ENCODE data around the gene MFN2. TPM values are rescaled to one million over a fixed set of nuclear protein-coding genes. Genes with fewer than 3 reads are reported as not detected.

Gene MFN2
- total RNA-seq, 2 experiments from 2014 or later = 28.3 to 52.7 TPM

GRCh38 chr1:11961230-11961629, 19.0 kb upstream of the MFN2 start:
- POLR2A ChIA-PET = no interaction called here
- intact Hi-C loops (cut with micrococcal nuclease; ENCODE audit: unreplicated experiment) = loop anchor here (10.0 kb wide), 1 partner anchor 306 kb away; the partner anchor contains the start of genes FBXO2 and FBXO44

GRCh38 chr1:11963622-11964021, 16.6 kb upstream of the MFN2 start:
- H3K4me3 ChIP-seq (ENCODE audit: low read depth, low read length, poor library complexity, severe bottlenecking) = no peak overlapping the region
- no TSS peak for BruUV-seq (replicated peaks)
- no peaks in the 10 kb centered on the region for H3K79me2 ChIP-seq (ENCODE audit: insufficient read depth, low read depth, low read length)
- no peaks in the 10 kb centered on the region for H4K20me1 ChIP-seq (ENCODE audit: insufficient read depth, low read length)
- no peaks in the 10 kb centered on the region for H3K4me1 ChIP-seq (ENCODE audit: insufficient read depth, low read length, poor library complexity, severe bottlenecking)
- H2AFZ ChIP-seq (ENCODE audit: low read length) = no peak overlapping the region
- H3K4me2 ChIP-seq (ENCODE audit: low read length) = no peak overlapping the region
- CTCF ChIA-PET (ENCODE audit: unreplicated experiment) = no interaction called here
- H3K9me3 ChIP-seq (ENCODE audit: low read length) = no peaks in the 10 kb centered on the region
- no peaks in the 10 kb centered on the region for H3K9me2 ChIP-seq (ENCODE audit: insufficient read depth, low read length)
- no peak overlapping the region for H3K27ac ChIP-seq (ENCODE audit: low read depth, low read length, poor library complexity, severe bottlenecking)
- TF ChIP-seq EZH2phosphoT487 (IDR thresholded peaks at IDR 0.05; ENCODE audit: borderline replicate concordance, low read depth, low read length) = no peak
- TF ChIP-seq, protein P1, sequence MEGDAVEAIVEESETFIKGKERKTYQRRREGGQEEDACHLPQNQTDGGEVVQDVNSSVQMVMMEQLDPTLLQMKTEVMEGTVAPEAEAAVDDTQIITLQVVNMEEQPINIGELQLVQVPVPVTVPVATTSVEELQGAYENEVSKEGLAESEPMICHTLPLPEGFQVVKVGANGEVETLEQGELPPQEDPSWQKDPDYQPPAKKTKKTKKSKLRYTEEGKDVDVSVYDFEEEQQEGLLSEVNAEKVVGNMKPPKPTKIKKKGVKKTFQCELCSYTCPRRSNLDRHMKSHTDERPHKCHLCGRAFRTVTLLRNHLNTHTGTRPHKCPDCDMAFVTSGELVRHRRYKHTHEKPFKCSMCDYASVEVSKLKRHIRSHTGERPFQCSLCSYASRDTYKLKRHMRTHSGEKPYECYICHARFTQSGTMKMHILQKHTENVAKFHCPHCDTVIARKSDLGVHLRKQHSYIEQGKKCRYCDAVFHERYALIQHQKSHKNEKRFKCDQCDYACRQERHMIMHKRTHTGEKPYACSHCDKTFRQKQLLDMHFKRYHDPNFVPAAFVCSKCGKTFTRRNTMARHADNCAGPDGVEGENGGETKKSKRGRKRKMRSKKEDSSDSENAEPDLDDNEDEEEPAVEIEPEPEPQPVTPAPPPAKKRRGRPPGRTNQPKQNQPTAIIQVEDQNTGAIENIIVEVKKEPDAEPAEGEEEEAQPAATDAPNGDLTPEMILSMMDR (conservative IDR thresholded peaks at IDR 0.05; ENCODE audit: low read length) = no peak
- intact Hi-C loops (cut with micrococcal nuclease; ENCODE audit: unreplicated experiment) = loop anchor here (10.0 kb wide), 1 partner anchor 309 kb away; the partner anchor contains the start of genes FBXO2 and FBXO44
- DNase-seq (ENCODE audit: low spot score) = no peak
- POLR2A ChIA-PET = no interaction called here
- H3K36me3 ChIP-seq (ENCODE audit: insufficient read depth, low read length) = no peaks in the 10 kb centered on the region

More at GRCh38 chr1:11961230-11961629, 19.0 kb upstream of the MFN2 start:
- H3K9me3 ChIP-seq (ENCODE audit: low read length) = no peaks in the 10 kb centered on the region
- no peak for TF ChIP-seq EZH2phosphoT487 (IDR thresholded peaks at IDR 0.05; ENCODE audit: borderline replicate concordance, low read depth, low read length)
- TF ChIP-seq, protein P1 (conservative IDR thresholded peaks at IDR 0.05; ENCODE audit: low read length) = no peak
- no peaks in the 10 kb centered on the region for H3K79me2 ChIP-seq (ENCODE audit: insufficient read depth, low read depth, low read length)
- H3K4me1 ChIP-seq (ENCODE audit: insufficient read depth, low read length, poor library complexity, severe bottlenecking) = no peaks in the 10 kb centered on the region
- H3K4me3 ChIP-seq (ENCODE audit: low read depth, low read length, poor library complexity, severe bottlenecking) = no peak overlapping the region
- BruUV-seq (replicated peaks) = no TSS peak
- no peaks in the 10 kb centered on the region for H4K20me1 ChIP-seq (ENCODE audit: insufficient read depth, low read length)
- DNase-seq (ENCODE audit: low spot score) = no peak
- H2AFZ ChIP-seq (ENCODE audit: low read length) = no peak overlapping the region
- no peak overlapping the region for H3K27ac ChIP-seq (ENCODE audit: low read depth, low read length, poor library complexity, severe bottlenecking)
- H3K4me2 ChIP-seq (ENCODE audit: low read length) = no peak overlapping the region
- H3K9me2 ChIP-seq (ENCODE audit: insufficient read depth, low read length) = no peaks in the 10 kb centered on the region
- CTCF ChIA-PET (ENCODE audit: unreplicated experiment) = no interaction called here
- H3K36me3 ChIP-seq (ENCODE audit: insufficient read depth, low read length) = no peaks in the 10 kb centered on the region

DNA sequence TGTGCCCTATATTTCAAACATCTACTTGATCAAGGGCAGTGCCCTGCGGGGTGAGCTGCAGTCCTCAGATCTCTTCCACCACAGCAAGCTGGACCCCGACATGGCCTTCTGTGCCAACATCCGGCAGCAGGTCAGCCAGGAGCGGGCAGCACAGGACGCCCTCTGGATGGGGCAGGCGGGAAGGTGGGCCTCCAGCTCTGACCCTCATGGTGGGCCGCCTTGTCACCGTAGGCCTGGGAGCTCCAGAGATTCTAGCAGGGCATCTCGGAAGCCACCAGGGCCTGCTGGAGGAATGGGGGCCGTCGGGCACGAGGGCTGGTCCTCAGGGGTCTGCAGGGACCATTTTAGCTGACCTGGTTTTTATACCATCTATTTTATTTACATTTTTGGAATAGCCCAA, 15.6 kb upstream of the MFN2 start:
- Histone ChIP-seq H3K27ac (ENCODE audit: low read depth, low read length, poor library complexity, severe bottlenecking) (no peak overlapping the region), H3K9me3 (ENCODE audit: low read length) (no peaks in the 10 kb centered on the region), H3K4me2 (ENCODE audit: low read length) (no peak overlapping the region), H3K79me2 (ENCODE audit: insufficient read depth, low read depth, low read length) (no peaks in the 10 kb centered on the region), H2AFZ (ENCODE audit: low read length) (no peak overlapping the region), H3K9me2 (ENCODE audit: insufficient read depth, low read length) (no peaks in the 10 kb centered on the region), H3K4me1 (ENCODE audit: insufficient read depth, low read length, poor library complexity, severe bottlenecking) (no peaks in the 10 kb centered on the region), H3K36me3 (ENCODE audit: insufficient read depth, low read length) (no peaks in the 10 kb centered on the region), H4K20me1 (ENCODE audit: insufficient read depth, low read length) (no peaks in the 10 kb centered on the region), H3K4me3 (ENCODE audit: low read depth, low read length, poor library complexity, severe bottlenecking) (no peak overlapping the region)
- TF ChIP-seq EZH2phosphoT487 (IDR thresholded peaks at IDR 0.05; ENCODE audit: borderline replicate concordance, low read depth, low read length) = no peak
- TF ChIP-seq, protein P1 (conservative IDR thresholded peaks at IDR 0.05; ENCODE audit: low read length) = no peak
- no TSS peak for BruUV-seq (replicated peaks)
- POLR2A ChIA-PET = no interaction called here
- no peak for DNase-seq (ENCODE audit: low spot score)
- intact Hi-C loops (cut with micrococcal nuclease; ENCODE audit: unreplicated experiment) = loop anchor here (10.0 kb wide), 1 partner anchor 310 kb away; the partner anchor contains the start of genes FBXO2 and FBXO44
- CTCF ChIA-PET (ENCODE audit: unreplicated experiment) = no interaction called here
